K562 (cell line): ENCODE data around the gene MVP. TPM values are rescaled to one million over a fixed set of nuclear protein-coding genes. Genes with fewer than 3 reads are reported as not detected.

Experiments used
- ATAC-seq: fragments of 200-7000 bp; cut with Tn5 transposase; 3 replicates; pipeline ENCODE4 v1.9.1; 2020; ENCODE audit warnings: moderate library complexity
- BruUV-seq: library from RNA; stranded (reverse); fragments of 400-500 nt; replicated peaks from 2 replicates; lab custom pipeline; 2021; lab: Mats Ljungman, UMichigan
- CTCF ChIA-PET: fragments of 300-600 bp; formaldehyde crosslinking; extraction: SDS; loops from one replicate; lab custom pipeline; 2021; ENCODE audit warnings: low intra/inter-chr PET ratio; lab: Yijun Ruan, JAX
- POLR2A ChIA-PET: fragments of 300-600, 350-650 bp; sonication (Branson Sonifier 250); formaldehyde crosslinking; extraction: SDS; loops from one replicate; lab custom pipeline; 2021; ENCODE audit warnings: antibody characterized with exemption, inconsistent platforms; lab: Yijun Ruan, JAX
- DNase-seq, 4 experiments: peaks; one replicate each; pipeline versions ENCODE4 v3.0.0 to v3.0.0-alpha.2; 2011 to 2018; ENCODE audit warnings: low spot score in 3 of 4, mixed read lengths in 3 of 4; ENCODE audit errors: extremely low read depth in 1 of 4
- FAIRE-seq: peaks from 2 replicates; lab custom pipeline; 2011; peaks lifted over from hg19 to GRCh38; lab: Jason Lieb, UNC
- H2AFZ ChIP-seq: 2 replicates; pipeline ENCODE4 v1.6.0; 2011; ENCODE audit warnings: low read depth, low read length, control low read depth, inconsistent platforms
- H3K27ac ChIP-seq: fragments of 200-600 bp; 3 replicates; pipeline ENCODE4 v1.8.0; 2011; ENCODE audit warnings: low read depth, mild to moderate bottlenecking, control low read depth, inconsistent platforms, low read length, moderate library complexity, mixed read lengths; ENCODE audit errors: extremely low read depth
- H3K27me3 ChIP-seq, 2 experiments: fragments of 300-600 bp in 1 of 2; 2 replicates in 1 of 2; 3 replicates in 1 of 2; pipeline versions ENCODE4 v1.6.0 to v1.8.0; 2011; ENCODE audit warnings: inconsistent platforms in 2 of 2, low read length in 2 of 2, mild to moderate bottlenecking in 1 of 2, mixed read lengths in 1 of 2, moderate library complexity in 1 of 2; ENCODE audit not compliant: control insufficient read depth in 2 of 2, insufficient read depth in 2 of 2
- H3K36me3 ChIP-seq: fragments of 300-600 bp; 3 replicates; pipeline ENCODE4 v1.8.0; 2011; ENCODE audit warnings: mild to moderate bottlenecking, low read length, inconsistent platforms; ENCODE audit not compliant: control insufficient read depth, insufficient read depth
- H3K4me1 ChIP-seq, 2 experiments: fragments of 200-600 bp in 1 of 2; replicated peaks in 1 of 2; 2 replicates in 1 of 2; 3 replicates in 1 of 2; pipeline versions ENCODE4 v1.5.1 to v1.8.0; 2011; ENCODE audit warnings: inconsistent platforms in 2 of 2, low read length in 2 of 2, mild to moderate bottlenecking in 1 of 2, mixed read lengths in 1 of 2, moderate library complexity in 1 of 2; ENCODE audit not compliant: control insufficient read depth in 2 of 2, insufficient read depth in 2 of 2
- H3K4me2 ChIP-seq: 2 replicates; pipeline ENCODE4 v1.6.1; 2011; ENCODE audit warnings: low read length, control low read depth, inconsistent platforms, mixed read lengths; ENCODE audit not compliant: insufficient read depth
- H3K4me3 ChIP-seq: fragments of 200-600 bp; sonication (generic), shearing (Covaris generic); 2 replicates; pipeline ENCODE4 v1.5.1; 2016; ENCODE audit warnings: control low read depth, inconsistent platforms
- H3K79me2 ChIP-seq: fragments of 200-600 bp; 3 replicates; pipeline ENCODE4 v1.8.0; 2011; ENCODE audit warnings: low read length, inconsistent platforms; ENCODE audit not compliant: control insufficient read depth, insufficient read depth
- H3K9ac ChIP-seq, 2 experiments: 2 replicates each; pipeline versions ENCODE4 v1.6.0 to v1.6.1; 2011; ENCODE audit warnings: low read depth in 2 of 2, low read length in 2 of 2, control low read depth in 1 of 2, inconsistent platforms in 1 of 2, mild to moderate bottlenecking in 1 of 2, mixed read lengths in 1 of 2; ENCODE audit not compliant: insufficient read depth in 1 of 2
- H3K9me1 ChIP-seq: one replicate; pipeline ENCODE4 v1.6.0; 2011; ENCODE audit warnings: inconsistent platforms, mild to moderate bottlenecking, low read length, moderate library complexity; ENCODE audit not compliant: control insufficient read depth, insufficient read depth
- H3K9me3 ChIP-seq: replicated peaks from 2 replicates; pipeline ENCODE4 v1.5.1; 2011; ENCODE audit warnings: low read depth, low read length, inconsistent platforms; ENCODE audit not compliant: control insufficient read depth, insufficient read depth
- H4K20me1 ChIP-seq: replicated peaks from 2 replicates; pipeline ENCODE4 v1.6.1; 2011; ENCODE audit warnings: low read length, inconsistent platforms, mixed read lengths; ENCODE audit not compliant: control insufficient read depth, insufficient read depth
- CTCF ChIP-seq, 3 experiments: IDR thresholded peaks in 2 of 3; conservative IDR thresholded peaks in 1 of 3; 2 replicates each; pipeline ENCODE4 v1.5.1; 2011 to 2012; ENCODE audit warnings: low read length in 3 of 3, mild to moderate bottlenecking in 3 of 3, control low read depth in 2 of 3, improper control_type of control experiment in 1 of 3, inconsistent platforms in 1 of 3, low read depth in 1 of 3, mixed read lengths in 1 of 3, moderate library complexity in 1 of 3; ENCODE audit not compliant: insufficient read depth in 2 of 3
- ELK3 ChIP-seq: fragments of 450-650 bp; formaldehyde crosslinking; IDR thresholded peaks from 2 replicates; pipeline ENCODE4 v1.4.0; 2020; ENCODE audit warnings: mild to moderate bottlenecking
- MED1 ChIP-seq: sonication (generic); formaldehyde crosslinking; IDR thresholded peaks from 2 replicates; pipeline ENCODE4 v1.8.1; 2023; ENCODE audit warnings: missing genetic modification reagents, borderline replicate concordance
- PHF8 ChIP-seq: fragments of 200-600 bp; sonication (generic); IDR thresholded peaks from 2 replicates; pipeline ENCODE4 v1.6.1; 2012; ENCODE audit warnings: mixed run types, mild to moderate bottlenecking, inconsistent platforms, low read length, moderate library complexity, borderline replicate concordance
- ZNF133 ChIP-seq: fragments of 250-450 bp; sonication (Bioruptor Pico); IDR thresholded peaks from 2 replicates; pipeline ENCODE4 v1.4.0; 2020; ENCODE audit warnings: mild to moderate bottlenecking
- WGBS: fragments of 100-300 bp; shearing (Covaris generic); methylation state at CpG from one replicate; pipeline ENCODE4 v1.1.6; 2016; ENCODE audit warnings: low coverage, mixed read lengths; ENCODE audit not compliant: insufficient coverage; ENCODE audit errors: missing lambda C conversion rate; 5-methylcytosine and 5-hydroxymethylcytosine counted together
- in situ Hi-C: fragments of 300-500 bp; cut with MboI; formaldehyde crosslinking; loops from 4 replicates; pipeline ENCODE4 v1.15.0; 2018; ENCODE audit warnings: inconsistent platforms, mixed read lengths
- intact Hi-C: fragments of 100-400 bp; cut with micrococcal nuclease; formaldehyde crosslinking; loops from 2 replicates; pipeline ENCODE4 v1.14.2; 2022
- polyA plus RNA-seq, 8 experiments: library from polyadenylated mRNA; depleted of rRNA in 4 of 8; stranded (reverse) in 5 of 8; unstranded in 3 of 8; fragments of >200 nt; fragmentation: Nextera tagmentation in 2 of 8; fragmentation: Illumina TruSeq in 1 of 8; extraction: Ambion mirVana in 2 of 8; extraction: Trizol in 1 of 8; gene quantifications; 2 replicates each; pipeline versions ENCODE4 v1.2.1 to v1.2.3, GENCODE V29; 2011 to 2014; ENCODE audit warnings: inconsistent platforms in 1 of 8, missing spikeins in 1 of 8
- total RNA-seq, 7 experiments: library from RNA; depleted of rRNA in 6 of 7; stranded (reverse); fragments of >200 nt in 6 of 7; fragmentation: Illumina TruSeq in 2 of 7; extraction: Trizol in 2 of 7; gene quantifications; 2 replicates each; pipeline versions ENCODE4 v1.2.1 to v1.2.3, GENCODE V29; 2011 to 2021; ENCODE audit warnings: low replicate concordance in 1 of 7

Gene MVP
- total and polyA plus RNA-seq, 9 of the 15 experiments (the other 6 are each of a cell fraction or from before 2014, with no cell fraction given) = 0.39 to 1.9 (median 0.76) TPM; not detected in 2

- intact Hi-C loops (loop anchor here (5.0 to 10.0 kb wide), 2 partner anchors 117 to 205 kb away; partner anchors contain the start of gene C16orf92), in situ Hi-C loops (no loop called here)
- no peaks in the 10 kb centered on the region for H3K9me1 ChIP-seq
- no peak for ATAC-seq
- no peak overlapping the region for H3K4me3 ChIP-seq
- H3K27ac ChIP-seq = no peak overlapping the region
- no peak overlapping the region for H2AFZ ChIP-seq
- BruUV-seq = no TSS peak
- peak overlapping the region in 1 of 2 experiments; percentile 54; a peak in 2 of 4 replicates for H3K9ac ChIP-seq
- no peaks in the 10 kb centered on the region for H3K9me3 ChIP-seq
- no peaks in the 10 kb centered on the region; the same call in 1 of the 2 replicates for H4K20me1 ChIP-seq
- H3K4me2 ChIP-seq = no peak overlapping the region
- H3K4me1 ChIP-seq = peaks cover 17 to 51% of the 10 kb centered on the region in 2 experiments
- WGBS = 81% methylated on average over 5 of the region's 15 CpGs
- ChIA-PET CTCF (no interaction called here), POLR2A (interaction anchor here (0.6 to 1.6 kb wide), 6 partner anchors 10 to 88 kb away, joined by 3 to 5 read pairs (median 3); no protein-coding TSS in a partner anchor)
- H3K27me3 ChIP-seq = no peaks in the 10 kb centered on the region
- peaks cover 23% of the 10 kb centered on the region for H3K36me3 ChIP-seq
- no peak for DNase-seq
- TF ChIP-seq CTCF (IDR thresholded peaks at IDR 0.05 in 2 of 3, conservative IDR thresholded peaks at IDR 0.05 in 1 of 3; ENCODE audit: insufficient read depth in 2 of 3, low read depth in 1 of 3, low read length in 3 of 3) (peak in 1 of 3 experiments; percentile 18; a peak in 1 of 6 replicates), PHF8 (no peak), ELK3 (CRISPR knock-in tag) (no peak), ZNF133 (no peak), MED1 (CRISPR knock-in tag) (no peak)
- FAIRE-seq = no peak
- H3K79me2 ChIP-seq = peaks cover 21% of the 10 kb centered on the region
Measured at GRCh38 chr16:29819506-29819905, 756 bp upstream of the MVP start.
